ENCODE data around the gene ETFDH.
"Not testable (repeated sequence)": the region's sequence is repeated elsewhere in the genome, so short reads cannot be mapped to it uniquely, and the experiment has no call there.

Gene ETFDH

DNA sequence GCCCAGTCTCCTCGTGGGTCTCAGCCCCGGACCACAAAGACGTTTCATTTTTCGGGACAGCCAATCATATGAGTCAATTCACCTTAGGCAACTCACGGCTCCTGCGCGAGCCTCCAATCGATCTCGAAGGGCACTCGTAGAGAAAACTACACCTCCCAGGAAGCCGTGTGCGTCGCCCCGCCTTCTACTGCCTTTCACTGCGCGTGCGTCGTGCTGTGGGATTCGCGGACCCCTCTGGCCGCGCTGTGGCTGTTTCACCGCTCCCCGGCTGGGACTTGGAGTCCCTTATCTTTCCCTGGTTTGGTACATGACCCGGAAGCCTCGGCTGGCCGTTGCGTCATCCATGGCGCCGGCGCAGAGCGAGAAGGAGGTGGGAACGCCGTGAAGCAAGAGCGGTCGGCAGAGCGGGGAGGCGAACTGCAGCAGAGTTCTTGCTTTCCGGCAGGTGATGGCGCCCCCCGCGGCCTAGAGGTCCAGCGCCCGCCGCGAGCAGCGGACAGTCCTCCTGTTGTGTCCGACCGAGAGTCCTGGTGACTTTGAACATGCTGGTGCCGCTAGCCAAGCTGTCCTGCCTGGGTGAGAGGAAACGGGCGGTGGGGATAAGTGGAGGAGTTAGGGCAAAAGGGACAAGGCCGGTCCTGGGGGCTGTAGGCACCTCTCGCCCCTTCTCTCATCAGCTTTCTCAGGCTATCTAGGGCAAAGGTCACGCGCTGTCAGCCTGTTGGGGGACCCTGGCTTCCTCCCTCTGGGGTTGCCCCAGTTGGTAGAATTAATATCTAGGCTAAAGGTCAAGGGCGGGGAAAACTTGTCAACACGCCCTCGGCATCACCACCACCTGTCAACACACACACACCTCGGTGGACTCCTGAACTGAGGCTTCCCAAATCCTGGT lies at the start of gene ETFDH:
TSS of gene ETFDH (plus strand) at position 382 of the 892 bp plus-strand sequence. CDS start at position 543, 161 bp downstream.
- DNase-seq = peak; percentile 97

DNA sequence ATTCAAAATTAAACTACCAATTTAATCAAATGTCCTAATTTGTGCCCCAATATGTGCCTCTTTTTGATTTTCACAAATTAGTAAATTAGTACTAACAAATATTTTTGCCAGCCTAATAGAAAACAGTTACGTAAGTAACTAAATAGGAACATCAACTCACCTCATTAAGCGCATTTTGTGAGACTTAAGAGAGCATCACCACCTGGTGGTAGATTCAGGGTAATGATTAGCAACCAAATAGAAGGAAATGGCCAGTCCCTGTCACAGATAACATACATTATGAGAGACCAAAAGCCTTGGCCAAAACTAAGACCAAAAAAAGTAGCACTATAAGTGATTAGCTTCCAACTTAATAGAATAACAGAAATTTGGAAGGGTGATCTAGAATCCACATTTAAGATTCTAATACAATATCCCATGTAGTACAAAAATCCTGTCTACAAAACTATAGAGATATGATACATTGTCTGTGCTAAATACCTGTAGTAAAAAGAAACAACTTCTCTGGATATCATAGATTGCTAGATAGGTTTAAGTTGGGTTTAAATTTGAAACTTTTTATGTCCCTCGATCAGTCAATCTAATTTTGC lies 47.1 kb upstream of the ETFDH start:
- DNase-seq = peak; percentile 53

DNA sequence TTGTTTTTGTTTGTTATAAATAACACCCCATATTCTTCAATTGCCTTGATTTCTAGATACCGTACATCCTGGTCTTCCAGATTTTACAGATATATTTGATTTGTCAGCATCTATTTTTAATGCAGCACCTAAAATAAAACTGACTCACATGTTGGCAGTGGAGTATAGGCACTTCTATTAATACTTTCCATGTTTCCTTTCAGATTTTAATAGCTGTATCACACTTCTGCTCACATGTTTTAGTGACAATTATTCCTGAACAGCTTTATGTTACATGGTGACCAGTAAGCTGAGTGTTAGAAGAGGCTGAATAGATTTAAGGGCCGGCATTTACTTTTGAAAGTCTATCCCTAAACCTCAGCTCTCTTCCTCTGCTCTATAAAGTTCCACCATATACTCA lies 46.6 kb upstream of the ETFDH start:
- DNase-seq = no peak

DNA sequence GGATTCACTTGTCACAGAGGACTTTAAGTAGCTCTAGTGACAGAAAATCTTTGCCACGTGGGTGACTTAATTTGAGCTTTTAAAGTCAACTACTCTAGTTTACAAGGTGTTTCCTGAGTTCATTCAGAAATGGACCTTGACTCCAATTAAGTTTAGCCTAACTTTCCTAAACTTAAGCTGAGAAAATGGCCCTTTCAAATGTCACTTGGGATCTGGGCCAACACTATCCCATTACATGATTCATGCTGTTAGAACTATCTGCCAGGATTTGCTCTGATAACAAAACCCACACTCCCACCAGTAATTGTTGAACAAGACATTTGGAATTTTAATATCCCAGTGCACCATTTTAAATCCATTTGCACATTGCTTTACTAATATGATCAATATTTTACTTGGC lies 41.2 kb upstream of the ETFDH start:
- no peak for DNase-seq

DNA sequence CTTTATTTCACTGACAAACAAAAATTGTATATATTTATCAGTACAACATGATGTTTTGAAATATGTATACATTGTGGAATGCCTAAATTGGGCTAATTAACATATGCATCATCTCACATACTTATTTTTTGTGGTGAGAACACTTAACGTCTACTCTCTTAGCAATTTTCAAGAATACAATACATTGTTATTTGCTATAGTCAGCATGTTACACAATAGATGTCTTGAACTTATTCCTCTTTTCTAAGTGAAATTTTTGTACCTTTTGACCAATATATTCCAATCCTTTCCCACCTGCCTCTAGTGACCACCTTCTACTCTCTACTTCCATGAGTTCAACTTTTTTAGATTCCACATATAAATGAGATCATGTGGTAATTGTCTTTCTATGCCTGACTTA lies 35.5 kb upstream of the ETFDH start:
- no peak for DNase-seq

DNA sequence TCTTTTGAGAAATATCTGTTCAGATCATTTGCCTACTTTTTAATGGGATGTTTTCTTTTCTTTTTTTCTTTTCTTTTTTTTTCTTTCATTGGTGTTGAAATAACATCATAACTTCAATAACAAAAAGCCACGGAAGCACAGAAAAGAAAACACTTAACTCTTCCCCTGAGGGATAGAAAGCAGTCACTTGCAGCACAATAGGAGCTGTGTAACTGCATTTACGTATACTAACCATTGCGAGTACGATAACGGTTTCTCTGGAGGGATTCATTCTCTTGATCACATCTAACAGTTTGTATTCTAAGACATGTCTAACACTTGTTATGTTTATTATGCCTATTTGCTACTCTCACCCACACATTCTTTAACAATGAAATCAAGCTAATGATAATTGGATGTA lies 27.7 kb upstream of the ETFDH start:
- no peak for DNase-seq

DNA sequence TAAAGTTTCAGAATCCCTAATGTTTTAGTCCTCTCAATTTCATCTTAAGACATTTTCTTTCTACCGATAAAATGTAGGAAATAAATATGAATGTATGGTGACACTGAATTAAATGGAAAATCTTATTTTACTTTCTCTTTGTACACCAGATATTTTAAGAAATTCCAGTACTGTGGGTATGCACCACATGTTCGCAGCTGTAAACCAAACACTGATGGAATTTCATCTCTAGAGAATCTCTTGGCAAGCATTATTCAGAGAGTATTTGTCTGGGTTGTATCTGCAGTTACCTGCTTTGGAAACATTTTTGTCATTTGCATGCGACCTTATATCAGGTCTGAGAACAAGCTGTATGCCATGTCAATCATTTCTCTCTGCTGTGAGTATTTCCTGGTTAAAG lies 27.3 kb upstream of the ETFDH start:
- no peak for DNase-seq

DNA sequence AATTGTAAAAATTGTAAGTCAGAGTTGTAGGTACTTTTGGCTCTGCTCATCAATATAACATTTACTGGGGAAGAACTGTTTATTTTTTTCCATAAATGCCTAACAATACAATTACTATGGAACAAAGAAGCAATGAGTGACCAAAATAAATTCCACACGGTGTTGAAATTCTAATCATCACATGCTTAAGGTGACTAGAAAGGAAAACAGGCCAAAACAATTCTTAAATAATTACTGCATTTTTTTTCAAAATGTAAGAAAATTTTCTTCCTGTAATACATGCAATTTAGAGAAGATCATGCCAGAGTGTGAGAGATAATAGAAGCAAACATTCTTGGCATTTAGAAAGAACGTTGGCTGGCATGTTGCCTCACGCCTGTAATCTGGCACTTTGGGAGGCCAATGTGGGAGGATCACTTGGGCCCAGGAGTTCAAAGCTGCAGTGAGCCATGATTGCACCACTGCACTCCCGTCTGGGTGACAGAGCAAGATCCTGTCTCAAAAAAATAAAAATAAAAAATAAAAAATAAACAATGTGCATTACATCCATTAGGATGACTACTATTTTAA lies 22.9 kb upstream of the ETFDH start:
- DNase-seq = no peak

DNA sequence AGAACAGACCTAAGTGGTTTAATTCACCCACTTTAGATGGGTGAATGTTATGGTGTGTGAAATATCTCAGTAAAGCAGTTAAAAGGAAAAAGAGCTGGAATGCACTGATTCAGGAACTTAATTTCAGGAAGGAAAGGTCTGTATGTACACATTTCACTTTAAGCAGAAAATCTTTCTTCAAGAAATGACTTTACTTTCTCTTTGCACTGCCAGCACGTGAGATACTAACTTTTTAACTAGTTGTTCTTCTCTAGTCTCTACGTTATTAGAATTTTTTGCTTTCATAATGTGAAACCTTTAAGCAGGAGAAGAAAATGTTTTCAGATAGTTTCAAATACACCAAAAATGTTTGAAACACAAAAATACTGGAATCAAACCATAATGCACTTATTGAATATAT lies 19.2 kb upstream of the ETFDH start:
- DNase-seq = no peak

DNA sequence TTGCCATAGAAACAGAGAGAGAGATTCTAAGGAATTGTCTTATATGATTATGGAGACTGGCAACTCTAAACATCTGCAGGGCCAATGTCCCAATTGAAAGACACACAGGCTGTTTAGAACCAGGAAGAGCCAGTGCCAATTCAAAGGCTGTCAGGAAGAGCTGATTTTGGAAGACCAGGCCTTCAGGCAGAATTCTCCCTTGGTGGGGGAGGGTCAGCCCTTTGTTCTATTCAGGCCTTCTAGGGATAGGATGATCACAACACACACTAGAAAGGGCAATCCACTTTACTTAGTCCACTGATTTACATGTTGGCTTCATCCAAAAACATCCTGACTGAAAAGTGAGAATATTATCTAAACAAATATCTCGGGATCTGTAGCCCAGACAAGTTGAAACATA lies 15.7 kb upstream of the ETFDH start:
- DNase-seq = no peak

DNA sequence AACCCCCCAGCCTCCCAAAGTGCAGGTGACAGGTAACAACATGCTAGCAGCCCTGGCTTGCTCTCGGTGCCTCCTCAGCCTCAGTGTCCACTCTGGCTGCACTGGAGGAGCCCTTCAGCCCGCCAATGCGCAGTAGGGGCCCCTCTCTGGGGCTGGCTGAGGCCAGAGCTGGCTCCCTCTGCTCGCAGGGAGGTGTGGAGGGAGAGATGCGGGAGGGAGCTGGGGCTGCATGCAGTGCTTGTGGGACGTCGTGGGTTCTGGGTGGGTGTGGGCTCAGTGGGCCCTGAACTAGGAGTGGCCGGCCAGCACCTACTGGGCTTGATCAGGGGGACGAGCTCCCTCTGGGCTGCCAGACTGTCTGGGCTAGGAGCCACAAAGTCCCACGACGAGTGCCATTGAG lies 14.8 kb upstream of the ETFDH start:
- no peak for DNase-seq

DNA sequence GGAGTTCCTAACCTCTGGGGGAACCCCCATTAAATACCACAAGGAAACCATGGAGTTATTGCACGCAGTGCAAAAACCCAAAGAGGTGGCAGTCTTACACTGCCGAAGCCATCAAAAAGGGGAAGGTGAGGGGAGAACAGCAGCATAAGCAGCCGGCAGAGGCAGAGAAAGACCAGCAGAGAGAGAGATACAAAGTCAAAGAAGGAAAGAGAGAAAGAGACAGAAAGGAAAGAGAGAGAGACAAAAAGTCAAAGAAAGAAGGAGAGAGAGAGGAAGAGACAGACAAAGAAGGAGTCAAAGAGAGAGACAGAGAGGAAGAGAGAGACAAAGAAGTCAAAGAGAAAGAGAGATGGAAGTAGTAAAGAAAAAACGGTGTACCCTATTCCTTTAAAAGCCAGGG lies 8.8 kb upstream of the ETFDH start:
- not testable (repeated sequence) for DNase-seq

DNA sequence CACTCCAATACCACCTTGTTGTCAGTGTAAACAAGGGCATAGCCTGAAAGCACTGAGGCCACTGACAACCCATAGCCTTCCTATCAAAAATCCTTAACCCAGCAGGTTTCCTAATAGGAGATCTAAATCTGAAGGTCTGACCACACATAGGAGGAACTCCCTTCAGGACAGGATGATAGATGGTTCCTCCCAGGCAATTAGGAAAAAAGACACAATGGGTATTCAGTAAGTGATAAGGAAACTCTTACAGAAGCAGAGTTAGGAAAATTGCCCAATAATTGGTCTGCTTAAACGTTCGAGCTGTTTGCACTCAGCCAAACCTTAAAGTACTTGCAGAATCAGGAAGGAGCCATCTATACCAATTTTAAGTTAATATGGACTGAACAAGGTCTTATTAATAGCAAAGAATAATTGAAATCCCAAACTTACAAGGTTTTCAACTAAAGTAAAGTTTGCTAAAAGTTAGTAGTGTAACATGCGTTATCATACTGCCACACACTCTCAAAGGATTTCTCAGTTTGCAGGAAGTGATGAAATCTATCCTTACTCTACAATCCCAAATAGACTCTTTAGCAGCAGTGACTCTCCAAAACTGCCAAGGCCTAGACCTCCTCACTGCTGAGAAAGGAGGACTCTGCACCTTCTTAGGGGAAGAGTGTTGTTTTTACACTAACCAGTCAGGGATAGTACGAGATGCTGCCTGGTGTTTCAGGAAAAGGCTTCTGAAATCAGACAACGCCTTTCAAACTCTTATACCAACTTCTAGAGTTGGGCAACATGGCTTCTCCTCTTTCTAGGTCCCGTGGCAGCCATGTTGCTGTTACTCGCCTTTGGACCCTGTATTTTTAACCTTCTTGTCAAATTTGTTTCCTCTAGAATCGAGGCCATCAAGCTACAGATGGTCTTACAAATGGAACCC lies 8.1 kb upstream of the ETFDH start:
- not testable (repeated sequence) for DNase-seq

DNA sequence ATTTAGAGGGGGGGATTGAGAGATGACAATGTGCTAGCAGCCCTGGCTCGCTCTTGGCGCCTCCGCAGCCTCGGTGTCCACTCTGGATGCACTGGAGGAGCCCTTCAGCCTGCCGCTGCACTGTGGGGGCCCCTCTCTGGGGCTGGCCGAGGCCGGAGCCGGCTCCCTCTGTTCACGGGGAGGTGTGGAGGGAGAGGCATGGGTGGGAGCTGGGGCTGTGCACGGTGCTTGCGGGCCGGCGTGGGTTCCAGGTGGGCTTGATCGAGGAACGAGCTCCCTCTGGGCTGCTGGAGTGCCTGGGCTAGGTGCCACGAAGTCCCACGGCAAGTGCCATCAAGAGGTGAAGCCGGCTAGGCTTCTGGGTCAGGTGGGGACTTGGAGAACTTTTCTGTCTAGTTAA lies 7.3 kb upstream of the ETFDH start:
- DNase-seq = no peak

DNA sequence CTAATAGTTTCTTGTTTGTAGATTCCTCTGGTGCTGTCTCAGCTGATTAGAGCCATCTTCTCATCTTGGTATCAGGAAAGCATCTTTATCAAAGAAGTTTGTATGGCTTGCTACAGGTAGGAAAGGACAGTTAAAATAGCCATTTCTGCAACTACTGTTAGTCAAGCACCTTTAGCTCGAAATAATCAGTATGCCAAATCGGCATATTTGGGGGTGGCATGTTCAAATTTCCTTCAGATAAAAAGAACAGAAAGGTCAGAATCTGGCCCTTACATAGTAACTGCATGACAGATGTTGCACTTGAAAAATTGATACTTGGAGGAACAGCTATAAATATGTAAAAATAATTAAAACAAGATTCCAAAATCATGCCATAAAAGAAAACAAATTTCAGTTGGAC lies 5.2 kb upstream of the ETFDH start:
- no peak for DNase-seq

DNA sequence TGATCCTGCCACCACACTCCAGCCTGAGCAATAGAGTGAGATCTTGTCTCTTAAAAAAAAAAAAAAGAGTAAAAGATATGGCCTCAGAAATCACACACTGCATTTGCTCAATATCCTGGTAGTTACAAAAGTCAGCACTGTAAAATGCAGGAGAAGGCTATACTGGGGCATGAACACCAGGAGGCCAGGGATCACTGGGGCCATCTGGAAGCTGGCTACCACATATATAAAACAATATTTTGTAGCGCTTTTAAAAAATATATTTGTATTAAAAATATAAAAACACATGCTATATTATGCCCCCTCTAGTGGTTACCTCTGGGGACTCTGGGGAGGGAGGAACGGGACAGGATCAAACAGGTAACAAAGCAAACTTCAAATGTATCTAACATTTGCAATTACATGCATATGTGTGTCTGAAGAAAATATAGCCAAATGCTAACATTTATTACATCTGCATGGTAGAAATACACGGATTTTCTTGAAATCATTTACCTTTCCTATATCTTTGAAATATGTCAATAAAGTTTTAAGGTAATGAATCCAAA lies 4.4 kb upstream of the ETFDH start:
- no peak for DNase-seq

DNA sequence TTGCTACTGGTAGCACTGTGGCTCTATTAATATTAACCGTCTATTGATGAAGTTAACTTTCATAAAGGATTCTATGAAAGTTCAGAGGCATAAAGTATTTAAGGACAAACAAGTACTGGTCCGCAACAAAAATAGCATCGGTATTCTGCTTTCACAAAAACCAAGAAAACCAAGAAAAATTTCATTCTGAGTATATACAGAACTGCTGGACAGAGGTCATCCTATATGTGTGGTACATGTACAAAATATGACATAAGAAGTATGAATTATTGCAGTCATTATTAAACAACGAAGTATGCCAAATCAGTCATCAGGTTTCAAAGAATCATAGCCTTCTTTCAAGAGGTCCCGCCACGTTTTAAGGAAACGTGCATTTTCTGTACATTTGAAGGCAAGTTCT lies 2.8 kb upstream of the ETFDH start:
- DNase-seq = no peak

DNA sequence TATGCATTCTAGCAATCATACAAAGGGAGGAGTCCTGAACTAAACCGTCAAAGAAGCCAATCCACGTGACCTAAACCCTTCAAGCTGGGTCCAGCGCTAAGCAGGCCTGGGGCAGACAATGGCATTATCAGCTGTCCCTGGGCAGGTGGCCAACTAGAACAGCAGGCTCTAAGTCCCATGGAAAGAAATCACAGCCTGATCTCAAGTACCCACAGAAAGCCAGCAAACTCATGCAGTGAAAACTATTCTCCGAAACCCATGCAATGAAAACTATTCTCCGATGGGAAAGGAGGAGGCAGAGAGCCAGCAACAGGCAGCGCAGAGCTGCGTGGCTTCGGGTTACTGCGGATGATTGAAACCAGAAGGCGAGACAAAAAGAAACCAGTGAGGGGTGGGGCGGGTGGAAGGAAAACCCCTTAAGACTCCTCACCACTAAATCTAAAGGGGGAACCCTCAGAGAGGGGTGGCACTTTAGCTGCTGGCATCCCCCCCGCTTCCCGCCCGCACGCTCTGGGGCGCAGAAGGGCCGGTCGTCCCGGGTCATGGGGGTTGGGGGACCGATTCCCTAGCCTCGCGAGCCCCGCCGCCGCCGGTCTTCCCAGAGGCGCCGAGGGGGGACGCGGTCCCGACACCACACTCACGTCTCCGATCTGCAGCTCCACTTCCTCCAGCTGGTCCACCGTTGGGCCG lies 976 bp upstream of the ETFDH start:
- DNase-seq = peak; percentile 83

DNA sequence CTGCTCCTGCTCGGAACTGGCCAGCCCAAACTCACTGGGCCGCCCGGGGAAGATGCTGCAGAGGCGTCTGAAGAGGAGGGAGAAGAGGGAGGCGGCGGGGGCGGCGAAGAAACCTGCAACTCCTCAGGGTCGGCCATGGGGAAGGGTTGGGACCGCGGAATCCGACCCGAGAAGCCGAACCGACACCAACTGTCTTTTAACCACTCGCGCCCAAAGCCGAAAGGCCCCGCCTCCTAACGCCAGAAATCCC lies 506 bp upstream of the ETFDH start, which contains the start of gene C4orf46:
TSS of gene C4orf46 (minus strand) at position 223 of the 250 bp plus-strand sequence. CDS start at position 137, 86 bp downstream.
- no peak for DNase-seq

DNA sequence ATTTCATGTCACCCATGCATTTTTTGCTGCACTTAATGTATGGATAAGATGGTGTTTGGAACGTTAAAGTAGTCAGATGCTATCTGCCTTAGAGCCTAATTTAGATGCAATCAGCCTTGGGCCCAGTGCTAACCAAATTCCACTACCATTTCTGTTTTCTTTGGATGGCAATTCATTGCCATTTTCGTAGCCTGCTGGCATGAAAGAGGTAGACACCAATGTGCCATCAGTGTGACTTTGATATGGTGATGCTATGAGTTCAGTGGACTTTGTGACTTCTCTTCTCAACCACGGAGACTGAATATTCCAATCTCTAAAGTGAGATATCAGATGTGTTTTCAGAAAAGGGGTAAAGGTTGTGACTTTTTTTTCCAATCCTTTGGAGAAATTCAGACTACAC lies 1.5 kb downstream of the ETFDH start:
- DNase-seq = no peak

DNA sequence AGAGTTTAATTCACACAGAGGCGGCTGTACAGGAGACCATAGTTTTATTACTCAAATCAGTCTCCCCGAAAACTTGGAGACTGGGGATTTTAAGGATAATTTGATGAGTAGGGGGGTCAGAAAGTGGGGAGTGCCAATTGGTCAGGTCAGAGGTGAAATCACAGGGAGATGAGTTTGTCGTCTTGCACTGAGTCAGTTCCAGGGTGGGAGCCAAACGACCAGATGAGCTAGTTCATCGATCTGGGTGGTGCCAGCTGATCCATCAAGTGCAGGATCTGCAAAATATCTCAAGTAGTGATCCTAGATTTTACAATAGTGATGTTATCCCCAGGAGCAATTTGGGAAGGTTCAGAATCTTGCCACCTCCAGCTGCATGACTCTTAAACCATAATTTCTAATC lies 4.0 kb downstream of the ETFDH start:
- no peak for DNase-seq

DNA sequence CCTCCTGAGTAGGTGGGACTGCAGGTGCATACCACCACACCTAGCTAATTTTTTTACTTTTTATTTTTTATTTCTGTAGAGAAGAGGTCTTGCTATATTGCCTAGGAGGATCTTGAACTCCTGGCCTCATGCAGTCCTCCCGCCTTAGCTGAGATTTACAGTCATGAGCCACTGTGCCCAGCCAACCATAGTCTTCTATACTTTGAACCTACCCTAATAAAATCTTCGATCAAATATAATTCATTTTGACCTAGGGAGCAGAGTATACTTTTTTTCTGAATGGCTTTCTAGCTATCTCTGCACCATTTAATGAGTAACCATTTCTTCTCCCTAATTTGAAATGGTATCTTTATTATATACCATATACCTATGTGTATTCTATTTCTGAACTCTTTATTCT lies 6.7 kb downstream of the ETFDH start:
- DNase-seq = no peak

All from NCI-H345 (cell line).